ENCODE results near the gene ATP2B1. TPM values are rescaled to one million over a fixed set of nuclear protein-coding genes. Genes with fewer than 3 reads are reported as not detected.

Gene ATP2B1
- polyA plus RNA-seq, 2 of the 4 experiments (the other 2 are of a cell fraction) = 52.7 to 132 TPM

GRCh38 chr12:89710873-89711750 lies 2.5 kb upstream of the ATP2B1 start:
- WGBS (ENCODE audit: missing lambda C conversion rate) = 64% methylated on average over 7 of the region's 7 CpGs
- Histone ChIP-seq H3K4me2 (peak overlapping the region; percentile 80), H3K4me3 (peak overlapping the region; percentile 91), H3K27ac (peak overlapping the region in 1 of 2 experiments; percentile 84; a peak in 3 of 6 replicates), H3K4me1 (peaks cover 10% of the 10 kb centered on the region), H3K9me3 (no peaks in the 10 kb centered on the region; the same call in 2 of the 3 replicates)
- TF ChIP-seq KDM1A (IDR thresholded peaks at IDR 0.05; ENCODE audit: low read depth) (no peak), RARB (CRISPR knock-in tag; IDR thresholded peaks at IDR 0.05) (0 out of 2 replicates have a peak, but pooled peaks have one; percentile 4)
- no peak for ATAC-seq
- CTCF ChIA-PET = no interaction called here
- FAIRE-seq = no peak
- DNase-seq (ENCODE audit: low read depth in 1 of 2, low spot score in 1 of 2) = no peak
- POLR2A ChIA-PET = no interaction called here

DNA sequence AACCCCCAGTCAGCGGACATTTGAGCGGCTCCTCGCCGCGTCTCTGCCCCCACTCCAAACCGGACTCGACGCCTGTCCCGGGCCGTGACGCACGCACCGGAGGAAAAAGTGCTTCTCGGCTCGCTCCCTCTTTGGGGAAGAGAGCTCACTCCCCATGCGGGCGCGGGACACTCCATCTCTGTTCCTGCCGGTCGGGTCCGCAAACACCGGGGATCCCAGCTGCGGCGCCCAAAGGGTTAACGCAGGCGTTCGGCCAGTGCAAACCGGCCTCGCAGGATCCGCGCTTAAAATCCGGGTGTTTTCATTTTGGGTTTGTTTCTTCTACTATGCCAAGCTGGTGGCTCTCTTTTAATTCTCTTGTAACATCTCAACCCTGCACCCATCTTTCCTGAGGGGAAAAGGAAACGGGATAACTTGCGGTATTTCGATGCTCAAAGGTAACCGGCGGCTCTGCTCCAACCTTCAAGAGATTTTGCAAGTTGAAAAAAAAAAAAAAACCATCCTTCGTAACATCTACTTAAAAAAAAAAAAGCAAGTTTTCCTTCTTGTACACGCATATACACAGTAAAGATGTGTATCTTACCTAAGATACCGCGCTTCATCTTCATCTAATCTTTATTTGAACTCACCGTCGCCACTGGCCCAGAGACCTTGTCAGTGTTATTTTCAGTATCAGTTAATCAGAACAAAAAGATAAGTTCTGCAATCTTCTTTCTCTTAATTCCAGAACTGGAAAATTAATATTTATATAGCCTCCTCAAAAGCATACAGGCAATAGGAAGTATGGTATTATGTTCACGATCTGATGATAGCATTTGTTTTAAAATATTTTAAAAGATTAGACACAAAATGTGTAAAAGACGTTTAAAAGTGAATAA lies 1.6 kb upstream of the ATP2B1 start:
- no peak for FAIRE-seq
- Histone ChIP-seq H3K9me3 (no peaks in the 10 kb centered on the region; the same call in 2 of the 3 replicates), H3K4me3 (peak overlapping the region; percentile 91), H3K27ac (peak overlapping the region; percentile 84 to 98), H3K4me2 (peak overlapping the region; percentile 80), H3K4me1 (peaks cover 19% of the 10 kb centered on the region)
- CTCF ChIA-PET = interaction anchor here (0.7 to 1.6 kb wide), 3 partner anchors 59 to 326 kb away, joined by 3 to 7 read pairs (median 3); no protein-coding TSS in a partner anchor
- TF ChIP-seq KDM1A (IDR thresholded peaks at IDR 0.05; ENCODE audit: low read depth) = peak; percentile 48; the same call in 1 of the 2 replicates
- TF ChIP-seq CHD4 (IDR thresholded peaks at IDR 0.05; ENCODE audit: borderline replicate concordance) = no peak
- peak; percentile 14; the same call in 1 of the 2 replicates for TF ChIP-seq RARB (CRISPR knock-in tag; IDR thresholded peaks at IDR 0.05)
- no peak for TF ChIP-seq NR3C1 (IDR thresholded peaks at IDR 0.05)
- TF ChIP-seq, protein P1, sequence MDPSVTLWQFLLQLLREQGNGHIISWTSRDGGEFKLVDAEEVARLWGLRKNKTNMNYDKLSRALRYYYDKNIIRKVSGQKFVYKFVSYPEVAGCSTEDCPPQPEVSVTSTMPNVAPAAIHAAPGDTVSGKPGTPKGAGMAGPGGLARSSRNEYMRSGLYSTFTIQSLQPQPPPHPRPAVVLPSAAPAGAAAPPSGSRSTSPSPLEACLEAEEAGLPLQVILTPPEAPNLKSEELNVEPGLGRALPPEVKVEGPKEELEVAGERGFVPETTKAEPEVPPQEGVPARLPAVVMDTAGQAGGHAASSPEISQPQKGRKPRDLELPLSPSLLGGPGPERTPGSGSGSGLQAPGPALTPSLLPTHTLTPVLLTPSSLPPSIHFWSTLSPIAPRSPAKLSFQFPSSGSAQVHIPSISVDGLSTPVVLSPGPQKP (IDR thresholded peaks at IDR 0.05; ENCODE audit: low read depth, low read length) = no peak
- no peak for TF ChIP-seq KDM5A (IDR thresholded peaks at IDR 0.05)
- TF ChIP-seq, protein P2, sequence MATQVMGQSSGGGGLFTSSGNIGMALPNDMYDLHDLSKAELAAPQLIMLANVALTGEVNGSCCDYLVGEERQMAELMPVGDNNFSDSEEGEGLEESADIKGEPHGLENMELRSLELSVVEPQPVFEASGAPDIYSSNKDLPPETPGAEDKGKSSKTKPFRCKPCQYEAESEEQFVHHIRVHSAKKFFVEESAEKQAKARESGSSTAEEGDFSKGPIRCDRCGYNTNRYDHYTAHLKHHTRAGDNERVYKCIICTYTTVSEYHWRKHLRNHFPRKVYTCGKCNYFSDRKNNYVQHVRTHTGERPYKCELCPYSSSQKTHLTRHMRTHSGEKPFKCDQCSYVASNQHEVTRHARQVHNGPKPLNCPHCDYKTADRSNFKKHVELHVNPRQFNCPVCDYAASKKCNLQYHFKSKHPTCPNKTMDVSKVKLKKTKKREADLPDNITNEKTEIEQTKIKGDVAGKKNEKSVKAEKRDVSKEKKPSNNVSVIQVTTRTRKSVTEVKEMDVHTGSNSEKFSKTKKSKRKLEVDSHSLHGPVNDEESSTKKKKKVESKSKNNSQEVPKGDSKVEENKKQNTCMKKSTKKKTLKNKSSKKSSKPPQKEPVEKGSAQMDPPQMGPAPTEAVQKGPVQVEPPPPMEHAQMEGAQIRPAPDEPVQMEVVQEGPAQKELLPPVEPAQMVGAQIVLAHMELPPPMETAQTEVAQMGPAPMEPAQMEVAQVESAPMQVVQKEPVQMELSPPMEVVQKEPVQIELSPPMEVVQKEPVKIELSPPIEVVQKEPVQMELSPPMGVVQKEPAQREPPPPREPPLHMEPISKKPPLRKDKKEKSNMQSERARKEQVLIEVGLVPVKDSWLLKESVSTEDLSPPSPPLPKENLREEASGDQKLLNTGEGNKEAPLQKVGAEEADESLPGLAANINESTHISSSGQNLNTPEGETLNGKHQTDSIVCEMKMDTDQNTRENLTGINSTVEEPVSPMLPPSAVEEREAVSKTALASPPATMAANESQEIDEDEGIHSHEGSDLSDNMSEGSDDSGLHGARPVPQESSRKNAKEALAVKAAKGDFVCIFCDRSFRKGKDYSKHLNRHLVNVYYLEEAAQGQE (IDR thresholded peaks at IDR 0.05) = no peak
- no peak for TF ChIP-seq SREBF2 (IDR thresholded peaks at IDR 0.05)
- no peak for TF ChIP-seq POLR2A (IDR thresholded peaks at IDR 0.05; ENCODE audit: low read length)
- TF ChIP-seq EP300 (IDR thresholded peaks at IDR 0.05) = no peak
- peak; percentile 43 for TF ChIP-seq PHF8 (IDR thresholded peaks at IDR 0.05; ENCODE audit: borderline replicate concordance, low read depth)
- TF ChIP-seq HOXB5 (CRISPR knock-in tag; IDR thresholded peaks at IDR 0.05) = 0 out of 2 replicates have a peak, but pooled peaks have one; percentile 3
- no peak; the same call in 1 of the 2 replicates for TF ChIP-seq FOSB (CRISPR knock-in tag; IDR thresholded peaks at IDR 0.05)
- TF ChIP-seq, protein P3, sequence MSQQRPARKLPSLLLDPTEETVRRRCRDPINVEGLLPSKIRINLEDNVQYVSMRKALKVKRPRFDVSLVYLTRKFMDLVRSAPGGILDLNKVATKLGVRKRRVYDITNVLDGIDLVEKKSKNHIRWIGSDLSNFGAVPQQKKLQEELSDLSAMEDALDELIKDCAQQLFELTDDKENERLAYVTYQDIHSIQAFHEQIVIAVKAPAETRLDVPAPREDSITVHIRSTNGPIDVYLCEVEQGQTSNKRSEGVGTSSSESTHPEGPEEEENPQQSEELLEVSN (IDR thresholded peaks at IDR 0.05; ENCODE audit: borderline replicate concordance, low read depth) = peak; percentile 39
- no peak for TF ChIP-seq NFE2L2 (conservative IDR thresholded peaks at IDR 0.05; ENCODE audit: low read length)
- 0 out of 2 replicates have a peak, but pooled peaks have one; percentile 18 for TF ChIP-seq ATOH8 (CRISPR knock-in tag; IDR thresholded peaks at IDR 0.05; ENCODE audit: low read depth)
- TF ChIP-seq FOSL2 (IDR thresholded peaks at IDR 0.05) = no peak
- TF ChIP-seq FOSL2 (CRISPR knock-in tag; IDR thresholded peaks at IDR 0.05) = no peak
- TF ChIP-seq RAD21 (conservative IDR thresholded peaks at IDR 0.05 in 1 of 2, IDR thresholded peaks at IDR 0.05 in 1 of 2) = peak in 1 of 2 experiments; percentile 1; a peak in 4 of 5 replicates
- no peak for TF ChIP-seq CBX8 (IDR thresholded peaks at IDR 0.05)
- TF ChIP-seq HDAC2 (IDR thresholded peaks at IDR 0.05) = no peak; the same call in 1 of the 2 replicates
- no peak for TF ChIP-seq HEYL (CRISPR knock-in tag; IDR thresholded peaks at IDR 0.05)
- TF ChIP-seq TP53 (CRISPR knock-in tag; IDR thresholded peaks at IDR 0.05) = 0 out of 2 replicates have a peak, but pooled peaks have one; percentile 15
- TF ChIP-seq HOXA7 (CRISPR knock-in tag; IDR thresholded peaks at IDR 0.05) = no peak
- TF ChIP-seq, protein P4, sequence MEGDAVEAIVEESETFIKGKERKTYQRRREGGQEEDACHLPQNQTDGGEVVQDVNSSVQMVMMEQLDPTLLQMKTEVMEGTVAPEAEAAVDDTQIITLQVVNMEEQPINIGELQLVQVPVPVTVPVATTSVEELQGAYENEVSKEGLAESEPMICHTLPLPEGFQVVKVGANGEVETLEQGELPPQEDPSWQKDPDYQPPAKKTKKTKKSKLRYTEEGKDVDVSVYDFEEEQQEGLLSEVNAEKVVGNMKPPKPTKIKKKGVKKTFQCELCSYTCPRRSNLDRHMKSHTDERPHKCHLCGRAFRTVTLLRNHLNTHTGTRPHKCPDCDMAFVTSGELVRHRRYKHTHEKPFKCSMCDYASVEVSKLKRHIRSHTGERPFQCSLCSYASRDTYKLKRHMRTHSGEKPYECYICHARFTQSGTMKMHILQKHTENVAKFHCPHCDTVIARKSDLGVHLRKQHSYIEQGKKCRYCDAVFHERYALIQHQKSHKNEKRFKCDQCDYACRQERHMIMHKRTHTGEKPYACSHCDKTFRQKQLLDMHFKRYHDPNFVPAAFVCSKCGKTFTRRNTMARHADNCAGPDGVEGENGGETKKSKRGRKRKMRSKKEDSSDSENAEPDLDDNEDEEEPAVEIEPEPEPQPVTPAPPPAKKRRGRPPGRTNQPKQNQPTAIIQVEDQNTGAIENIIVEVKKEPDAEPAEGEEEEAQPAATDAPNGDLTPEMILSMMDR (IDR thresholded peaks at IDR 0.05) = no peak
- POLR2A ChIA-PET = interaction anchor here (0.7 to 4.6 kb wide), 7 partner anchors 46 to 346 kb away, joined by 4 to 103 read pairs (median 8); no protein-coding TSS in a partner anchor
- peak in 1 of 2 experiments; percentile 31 for DNase-seq (ENCODE audit: low read depth in 1 of 2, low spot score in 1 of 2)
- peak in 1 of 2 experiments; percentile 53 for ATAC-seq
- WGBS (ENCODE audit: missing lambda C conversion rate) = 3% methylated on average over 37 of the region's 45 CpGs
